Neutrophil (primary cell): ENCODE measurements around the gene NSD1.
"Not testable (repeated sequence)": the region's sequence is repeated elsewhere in the genome, so short reads cannot be mapped to it uniquely, and the experiment has no call there.

Experiments used
- H3K27ac ChIP-seq: fragments of 200-600 bp; sonication (generic); 2 replicates; pipeline ENCODE4 v1.5.1; 2016; ENCODE audit warnings: mild to moderate bottlenecking, moderate library complexity
- H3K27me3 ChIP-seq: fragments of 200-600 bp; sonication (generic); 2 replicates; pipeline ENCODE4 v1.6.0; 2016; ENCODE audit warnings: mild to moderate bottlenecking
- H3K36me3 ChIP-seq: fragments of 200-600 bp; sonication (generic); 2 replicates; pipeline ENCODE4 v1.5.1; 2017
- H3K4me1 ChIP-seq, 2 experiments: fragments of 200-600 bp in 1 of 2; sonication (generic) in 1 of 2; 1 replicate in 1 of 2; 2 replicates in 1 of 2; pipeline versions ENCODE4 v1.5.1 to v1.6.1; 2013 to 2016; ENCODE audit warnings: low read depth in 1 of 2, low read length in 1 of 2, mild to moderate bottlenecking in 1 of 2, moderate library complexity in 1 of 2; ENCODE audit not compliant: control insufficient read depth in 1 of 2, insufficient read depth in 1 of 2
- H3K4me3 ChIP-seq, 2 experiments: fragments of 200-600 bp in 1 of 2; sonication (generic) in 1 of 2; 1 replicate in 1 of 2; 2 replicates in 1 of 2; pipeline ENCODE4 v1.5.1; 2013 to 2016; ENCODE audit warnings: low read depth in 1 of 2, low read length in 1 of 2, mild to moderate bottlenecking in 1 of 2, moderate library complexity in 1 of 2
- H3K9me3 ChIP-seq: fragments of 200-600 bp; sonication (generic); 2 replicates; pipeline ENCODE4 v1.5.1; 2016
- TF ChIP-seq, protein P1 (sequence below): fragments of 200-600 bp; sonication (generic); IDR thresholded peaks from 2 replicates; pipeline ENCODE4 v1.5.1; 2016; ENCODE audit warnings: antibody characterized with exemption

Gene NSD1

DNA sequence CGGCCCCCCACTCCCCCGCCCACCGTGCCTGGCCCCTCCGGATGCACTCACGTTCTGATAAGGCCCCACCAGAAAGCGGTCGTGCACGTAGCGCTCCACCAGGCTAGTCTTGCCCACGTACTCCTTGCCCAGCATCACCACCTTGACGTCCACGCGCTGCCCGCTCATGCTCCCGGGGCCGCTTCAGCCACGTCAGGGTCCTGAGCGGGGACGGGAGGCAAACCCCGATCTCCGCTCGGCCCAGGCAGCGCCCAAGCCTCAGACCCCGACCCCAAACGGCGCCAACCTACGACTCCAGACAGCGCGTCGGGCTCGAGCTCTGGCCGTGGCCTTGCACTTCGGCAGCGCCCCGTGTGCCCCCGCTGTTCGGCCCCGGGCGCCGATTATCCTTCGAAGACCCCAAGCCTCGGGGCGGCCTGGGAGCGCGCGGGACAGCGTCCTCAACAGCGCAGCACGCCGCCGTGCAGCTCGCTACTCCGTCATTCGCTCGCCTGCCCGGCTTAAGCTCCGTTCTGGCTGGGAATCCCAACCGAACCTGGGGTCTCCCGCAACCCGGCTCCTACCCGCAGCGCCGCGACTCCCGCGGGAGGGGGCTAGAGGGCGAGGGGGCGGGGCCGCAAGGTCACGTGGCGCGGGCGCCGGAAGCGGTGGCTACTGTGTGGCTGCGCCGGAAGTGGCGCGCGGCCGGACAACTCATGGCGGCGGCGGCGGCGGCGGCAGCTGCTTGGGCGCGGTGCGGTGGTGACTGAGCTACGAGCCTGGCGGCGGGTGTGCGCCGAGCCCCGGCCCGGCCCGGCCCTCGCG is 169.8 kb downstream of the NSD1 start, which contains the start of the genes PRELID1 and RAB24:
Gene PRELID1, plus strand, starts transcription at position 679 of the 804 bp plus-strand sequence. CDS start 187 bp downstream, outside the sequence.
Gene RAB24, minus strand, starts transcription at position 599 of the 804 bp plus-strand sequence. Its CDS starts 431 bp downstream, at position 168.
- H3K36me3 ChIP-seq = peaks cover 62% of the 10 kb centered on the region
- H3K27me3 ChIP-seq = no peaks in the 10 kb centered on the region
- peaks cover 85 to 89% of the 10 kb centered on the region in 2 experiments for H3K4me1 ChIP-seq
- H3K27ac ChIP-seq = peak within 1 kb of the TSS; percentile 95
- TF ChIP-seq, protein P1, sequence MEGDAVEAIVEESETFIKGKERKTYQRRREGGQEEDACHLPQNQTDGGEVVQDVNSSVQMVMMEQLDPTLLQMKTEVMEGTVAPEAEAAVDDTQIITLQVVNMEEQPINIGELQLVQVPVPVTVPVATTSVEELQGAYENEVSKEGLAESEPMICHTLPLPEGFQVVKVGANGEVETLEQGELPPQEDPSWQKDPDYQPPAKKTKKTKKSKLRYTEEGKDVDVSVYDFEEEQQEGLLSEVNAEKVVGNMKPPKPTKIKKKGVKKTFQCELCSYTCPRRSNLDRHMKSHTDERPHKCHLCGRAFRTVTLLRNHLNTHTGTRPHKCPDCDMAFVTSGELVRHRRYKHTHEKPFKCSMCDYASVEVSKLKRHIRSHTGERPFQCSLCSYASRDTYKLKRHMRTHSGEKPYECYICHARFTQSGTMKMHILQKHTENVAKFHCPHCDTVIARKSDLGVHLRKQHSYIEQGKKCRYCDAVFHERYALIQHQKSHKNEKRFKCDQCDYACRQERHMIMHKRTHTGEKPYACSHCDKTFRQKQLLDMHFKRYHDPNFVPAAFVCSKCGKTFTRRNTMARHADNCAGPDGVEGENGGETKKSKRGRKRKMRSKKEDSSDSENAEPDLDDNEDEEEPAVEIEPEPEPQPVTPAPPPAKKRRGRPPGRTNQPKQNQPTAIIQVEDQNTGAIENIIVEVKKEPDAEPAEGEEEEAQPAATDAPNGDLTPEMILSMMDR = peak; percentile 71
- no peaks in the 10 kb centered on the region for H3K9me3 ChIP-seq
- peak within 1 kb of the TSS; percentile 79 to 99 for H3K4me3 ChIP-seq

DNA sequence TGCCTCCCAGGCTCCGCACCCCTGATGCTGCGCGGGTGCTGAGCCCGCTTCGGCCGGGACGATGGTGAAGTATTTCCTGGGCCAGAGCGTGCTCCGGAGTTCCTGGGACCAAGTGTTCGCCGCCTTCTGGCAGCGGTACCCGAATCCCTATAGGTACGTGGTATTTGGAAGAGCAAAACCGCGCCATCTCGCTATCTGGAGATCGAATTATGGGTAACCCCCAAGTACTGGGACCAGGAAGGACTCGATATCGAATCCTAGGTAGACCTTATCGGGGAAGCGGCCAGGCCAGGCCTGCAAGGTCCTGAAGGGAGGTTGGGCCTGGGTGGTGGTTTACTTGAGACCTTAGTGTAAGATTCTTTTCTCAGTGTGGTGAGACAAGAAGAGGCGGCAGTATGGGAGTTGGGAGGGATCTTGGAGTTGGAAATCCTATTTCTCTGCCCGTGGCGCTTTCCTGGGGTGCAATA is 170.4 kb downstream of the NSD1 start:
- peak overlapping the region; percentile 95 for H3K27ac ChIP-seq
- TF ChIP-seq, protein P1 = no peak
- H3K4me3 ChIP-seq = peak overlapping the region; percentile 79 to 99
- H3K4me1 ChIP-seq = peaks cover 85 to 89% of the 10 kb centered on the region in 2 experiments
- H3K27me3 ChIP-seq = no peaks in the 10 kb centered on the region
- H3K9me3 ChIP-seq = no peaks in the 10 kb centered on the region
- peaks cover 57% of the 10 kb centered on the region for H3K36me3 ChIP-seq

DNA sequence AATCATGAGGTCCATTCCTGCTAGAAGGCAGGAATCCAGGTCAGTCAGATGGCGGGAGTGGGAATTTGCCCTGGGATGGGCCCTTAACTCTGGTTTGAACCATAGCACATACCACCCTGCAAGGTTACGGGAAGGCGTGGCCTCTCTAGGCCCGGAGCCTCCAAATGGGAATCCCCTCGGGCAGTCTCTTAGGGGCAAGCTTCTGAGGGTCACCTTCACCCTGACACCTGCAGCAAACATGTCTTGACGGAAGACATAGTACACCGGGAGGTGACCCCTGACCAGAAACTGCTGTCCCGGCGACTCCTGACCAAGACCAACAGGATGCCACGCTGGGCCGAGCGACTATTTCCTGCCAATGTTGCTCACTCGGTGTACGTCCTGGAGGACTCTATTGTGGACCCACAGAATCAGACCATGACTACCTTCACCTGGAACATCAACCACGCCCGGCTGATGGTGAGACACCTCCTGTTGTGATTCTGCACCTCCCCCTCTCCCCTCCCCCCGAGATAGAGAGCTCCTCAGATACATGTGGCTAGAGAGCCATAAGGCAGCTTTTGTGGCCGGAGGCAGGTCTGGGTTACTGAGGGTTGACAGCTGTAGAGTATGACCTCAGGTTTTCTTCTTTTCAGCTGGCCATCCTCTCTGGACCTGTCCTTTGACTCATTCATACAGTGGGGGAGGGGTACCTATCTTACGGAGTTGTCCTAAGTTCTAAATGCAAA is 171.0 kb downstream of the NSD1 start:
- peak overlapping the region; percentile 79 to 99 for H3K4me3 ChIP-seq
- peaks cover 51% of the 10 kb centered on the region for H3K36me3 ChIP-seq
- H3K27me3 ChIP-seq = no peaks in the 10 kb centered on the region
- peaks cover 85 to 89% of the 10 kb centered on the region in 2 experiments for H3K4me1 ChIP-seq
- H3K27ac ChIP-seq = peak overlapping the region; percentile 95
- TF ChIP-seq, protein P1 = no peak
- H3K9me3 ChIP-seq = no peaks in the 10 kb centered on the region

GRCh38 chr5:177306103-177306640 is 172.6 kb downstream of the NSD1 start:
- H3K4me1 ChIP-seq = peaks cover 85 to 89% of the 10 kb centered on the region in 2 experiments
- H3K27me3 ChIP-seq, H3K9me3 ChIP-seq: not testable (repeated sequence)
- H3K27ac ChIP-seq = peak overlapping the region; percentile 95
- H3K36me3 ChIP-seq = peaks cover 45% of the 10 kb centered on the region
- H3K4me3 ChIP-seq = peak overlapping the region; percentile 79 to 99

DNA sequence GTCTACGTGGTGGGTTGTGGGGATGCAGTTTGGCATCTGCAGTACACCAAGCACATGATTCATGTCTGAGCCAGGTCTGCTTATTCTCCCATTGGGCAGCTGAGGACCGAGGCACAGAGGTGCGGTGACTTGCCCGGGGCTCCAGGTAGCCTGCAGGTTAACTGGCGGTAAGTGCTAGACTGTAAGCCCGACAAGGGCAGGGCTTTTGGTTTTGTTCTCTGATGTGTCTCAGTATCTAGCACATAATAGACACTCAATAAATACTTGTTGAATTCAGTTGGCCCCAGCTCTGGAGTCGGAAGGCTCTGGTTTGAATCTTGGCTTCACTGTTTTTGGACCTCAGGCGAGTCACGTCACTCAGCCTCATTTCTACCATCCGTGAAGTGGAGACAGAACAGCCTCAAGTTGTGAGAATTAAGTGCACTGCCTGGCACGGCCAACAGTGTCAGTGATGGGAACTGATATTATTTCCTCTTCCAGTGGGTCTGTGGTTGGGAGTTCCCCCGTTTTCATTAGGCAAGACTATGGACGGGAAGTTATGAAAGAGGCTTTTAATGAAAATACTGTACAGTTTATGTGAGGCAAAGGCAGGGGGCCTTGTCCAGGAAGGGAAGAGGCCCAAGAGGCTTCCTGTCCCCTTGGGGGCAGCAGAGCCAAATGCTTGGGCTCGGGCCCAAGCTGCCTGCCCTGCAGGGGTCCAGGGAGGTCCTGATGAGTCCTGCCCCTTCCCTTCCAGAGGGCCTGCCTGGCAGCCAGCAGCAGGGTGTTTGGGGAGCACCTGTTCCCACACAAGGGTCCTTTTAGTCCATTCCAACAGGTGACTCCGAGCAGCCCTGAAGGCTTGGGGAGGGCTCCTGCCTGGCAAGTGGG is 173.3 kb downstream of the NSD1 start:
- H3K27ac ChIP-seq = peak overlapping the region; percentile 95
- TF ChIP-seq, protein P1 = peak; percentile 95
- H3K4me1 ChIP-seq = peaks cover 85 to 89% of the 10 kb centered on the region in 2 experiments

More for the DNA sequence above, 173.3 kb downstream of the NSD1 start:
- no peaks in the 10 kb centered on the region for H3K27me3 ChIP-seq
- peaks cover 37% of the 10 kb centered on the region for H3K36me3 ChIP-seq
- H3K9me3 ChIP-seq = no peaks in the 10 kb centered on the region
- peak overlapping the region; percentile 79 to 99 for H3K4me3 ChIP-seq
